ENCODE results near the gene CAPN13. TPM values are rescaled to one million over a fixed set of nuclear protein-coding genes. Genes with fewer than 3 reads are reported as not detected.

CAPN13 gene
- total RNA-seq, 1 experiment from 2014 or later = 5.7 TPM

- no peak overlapping the region for H2BK15ac ChIP-seq (ENCODE audit: low read depth, low read length)
- H3K79me2 ChIP-seq (ENCODE audit: insufficient read depth, low read length) = no peaks in the 10 kb centered on the region
- no peak overlapping the region for H4K8ac ChIP-seq (replicated peaks; ENCODE audit: insufficient read length, low read depth, low read length)
- no peak overlapping the region for H3K9ac ChIP-seq (ENCODE audit: extremely low read depth, insufficient read length, low read length)
- H4K91ac ChIP-seq (ENCODE audit: insufficient read length, low read depth, low read length) = no peak overlapping the region
- peak; percentile 21 for DNase-seq
- no peak overlapping the region for H3K4me2 ChIP-seq (ENCODE audit: insufficient read depth, insufficient read length, low read length)
- H4K20me1 ChIP-seq (ENCODE audit: control insufficient read depth, insufficient read depth, insufficient read length) = no peaks in the 10 kb centered on the region
- no peaks in the 10 kb centered on the region for H3K4me1 ChIP-seq (ENCODE audit: insufficient read depth, low read length)
- H2AFZ ChIP-seq (ENCODE audit: low read length) = no peak overlapping the region
- no peaks in the 10 kb centered on the region for H3K79me1 ChIP-seq (ENCODE audit: insufficient read depth, low read depth, low read length, poor library complexity, severe bottlenecking)
- H3K4ac ChIP-seq (ENCODE audit: low read depth, low read length) = no peak overlapping the region
- peaks cover 21 to 24% of the 10 kb centered on the region in 2 experiments for H3K9me3 Mint-ChIP-seq
- H2AK5ac ChIP-seq (ENCODE audit: insufficient read length, low read length) = no peak overlapping the region
- H3K23me2 ChIP-seq (ENCODE audit: insufficient read length, low read depth, low read length, poor library complexity, severe bottlenecking) = no peaks in the 10 kb centered on the region
- no CpG with 5 or more reads among the region's 10 CpGs for WGBS (ENCODE audit: extremely low coverage, insufficient read length, low lambda C conversion rate)
- H3K14ac ChIP-seq (ENCODE audit: insufficient read depth, low read length) = no peak overlapping the region
- no peak overlapping the region for H2BK5ac ChIP-seq (ENCODE audit: insufficient read length, low read length)
- TF ChIP-seq, protein P1, sequence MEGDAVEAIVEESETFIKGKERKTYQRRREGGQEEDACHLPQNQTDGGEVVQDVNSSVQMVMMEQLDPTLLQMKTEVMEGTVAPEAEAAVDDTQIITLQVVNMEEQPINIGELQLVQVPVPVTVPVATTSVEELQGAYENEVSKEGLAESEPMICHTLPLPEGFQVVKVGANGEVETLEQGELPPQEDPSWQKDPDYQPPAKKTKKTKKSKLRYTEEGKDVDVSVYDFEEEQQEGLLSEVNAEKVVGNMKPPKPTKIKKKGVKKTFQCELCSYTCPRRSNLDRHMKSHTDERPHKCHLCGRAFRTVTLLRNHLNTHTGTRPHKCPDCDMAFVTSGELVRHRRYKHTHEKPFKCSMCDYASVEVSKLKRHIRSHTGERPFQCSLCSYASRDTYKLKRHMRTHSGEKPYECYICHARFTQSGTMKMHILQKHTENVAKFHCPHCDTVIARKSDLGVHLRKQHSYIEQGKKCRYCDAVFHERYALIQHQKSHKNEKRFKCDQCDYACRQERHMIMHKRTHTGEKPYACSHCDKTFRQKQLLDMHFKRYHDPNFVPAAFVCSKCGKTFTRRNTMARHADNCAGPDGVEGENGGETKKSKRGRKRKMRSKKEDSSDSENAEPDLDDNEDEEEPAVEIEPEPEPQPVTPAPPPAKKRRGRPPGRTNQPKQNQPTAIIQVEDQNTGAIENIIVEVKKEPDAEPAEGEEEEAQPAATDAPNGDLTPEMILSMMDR (conservative IDR thresholded peaks at IDR 0.05) = peak; percentile 58
- H4K5ac ChIP-seq (ENCODE audit: insufficient read length, low read depth, low read length) = no peak overlapping the region
- no peak overlapping the region for H3K27ac Mint-ChIP-seq
- H3K4me1 Mint-ChIP-seq = peaks cover 4 to 5% of the 10 kb centered on the region in 2 experiments; a peak in 3 of 4 replicates
- no peak overlapping the region for H2BK12ac ChIP-seq (ENCODE audit: insufficient read length, low read depth, low read length)
- no peak overlapping the region for H2BK120ac ChIP-seq (ENCODE audit: low read depth, low read length, poor library complexity, severe bottlenecking)
- H3K27ac ChIP-seq (ENCODE audit: insufficient read length, low read depth, low read length) = no peak overlapping the region
- H3K27me3 Mint-ChIP-seq (ENCODE audit: low read depth) = no peaks in the 10 kb centered on the region; the same call in none of the 2 replicates
- no peak overlapping the region for H3K23ac ChIP-seq (ENCODE audit: insufficient read length, low read depth, low read length)
- H3T11ph ChIP-seq (ENCODE audit: low read length) = no peak overlapping the region
- H3K4me3 Mint-ChIP-seq = no peak overlapping the region
- no peak overlapping the region for H3K56ac ChIP-seq (ENCODE audit: insufficient read length, low read depth, low read length)
- no peak overlapping the region for H2BK20ac ChIP-seq (ENCODE audit: low read depth, low read length, poor library complexity, severe bottlenecking)
- H3K36me3 Mint-ChIP-seq (ENCODE audit: insufficient read depth in 1 of 3, low read depth in 3 of 3) = peaks cover 0 to 14% (median 10%) of the 10 kb centered on the region in 3 experiments; a peak in 5 of 7 replicates
- no peaks in the 10 kb centered on the region for H3K27me3 ChIP-seq (ENCODE audit: insufficient read depth, low read length)
- H3K18ac ChIP-seq (ENCODE audit: insufficient read length, low read depth, low read length) = no peak overlapping the region
- no peaks in the 10 kb centered on the region for H3K9me3 ChIP-seq (ENCODE audit: control insufficient read depth, low read depth, low read length)
Measured at GRCh38 chr2:30708491-30709290, 98.6 kb downstream of the CAPN13 start.
